GM18861 (cell line): Measurements from ENCODE around the gene TUBGCP2.
"Not testable (repeated sequence)": the region's sequence is repeated elsewhere in the genome, so short reads cannot be mapped to it uniquely, and the experiment has no call there.

Source experiments
- ATAC-seq: cut with Tn5 transposase; IDR thresholded peaks from one replicate; pipeline ENCODE4 v1.9.1; 2021; ENCODE audit not compliant: unreplicated experiment

The TUBGCP2 gene

DNA sequence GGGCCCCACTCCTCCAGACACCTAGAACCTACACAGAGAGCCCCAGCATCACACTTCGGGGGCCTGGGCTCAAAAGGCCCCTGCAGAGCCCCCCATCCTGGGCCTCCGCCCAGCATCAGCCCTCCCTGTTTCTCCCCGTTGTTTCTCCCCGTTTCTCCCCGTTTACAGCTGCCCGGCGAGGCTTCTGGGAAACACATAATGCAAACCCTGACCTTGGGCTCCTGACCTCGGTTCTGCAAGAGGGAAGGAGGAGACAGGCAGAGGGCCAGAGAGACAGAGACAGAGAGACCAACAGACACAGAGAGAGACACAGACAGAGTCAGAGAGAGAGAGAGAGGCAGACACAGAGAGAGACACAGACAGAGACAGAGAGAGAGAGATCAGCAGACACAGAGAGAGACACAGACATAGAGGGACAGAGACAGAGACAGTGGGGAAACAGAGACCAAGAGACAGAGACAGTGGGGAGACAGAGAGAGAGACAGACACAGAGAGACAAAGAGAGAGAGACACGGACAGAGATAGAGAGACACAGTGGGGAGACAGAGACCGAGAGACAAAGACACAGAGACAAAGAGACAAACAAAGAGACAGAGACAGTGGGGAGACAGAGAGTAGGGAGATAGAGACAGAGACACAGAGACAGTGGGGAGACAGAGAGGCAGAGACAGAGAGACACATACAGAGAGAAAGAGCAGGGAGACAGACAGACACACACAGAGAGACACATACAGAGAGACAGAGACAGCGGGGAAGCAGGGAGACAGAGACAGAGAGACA, 58.5 kb downstream of the TUBGCP2 start:
- ATAC-seq = no peak

DNA sequence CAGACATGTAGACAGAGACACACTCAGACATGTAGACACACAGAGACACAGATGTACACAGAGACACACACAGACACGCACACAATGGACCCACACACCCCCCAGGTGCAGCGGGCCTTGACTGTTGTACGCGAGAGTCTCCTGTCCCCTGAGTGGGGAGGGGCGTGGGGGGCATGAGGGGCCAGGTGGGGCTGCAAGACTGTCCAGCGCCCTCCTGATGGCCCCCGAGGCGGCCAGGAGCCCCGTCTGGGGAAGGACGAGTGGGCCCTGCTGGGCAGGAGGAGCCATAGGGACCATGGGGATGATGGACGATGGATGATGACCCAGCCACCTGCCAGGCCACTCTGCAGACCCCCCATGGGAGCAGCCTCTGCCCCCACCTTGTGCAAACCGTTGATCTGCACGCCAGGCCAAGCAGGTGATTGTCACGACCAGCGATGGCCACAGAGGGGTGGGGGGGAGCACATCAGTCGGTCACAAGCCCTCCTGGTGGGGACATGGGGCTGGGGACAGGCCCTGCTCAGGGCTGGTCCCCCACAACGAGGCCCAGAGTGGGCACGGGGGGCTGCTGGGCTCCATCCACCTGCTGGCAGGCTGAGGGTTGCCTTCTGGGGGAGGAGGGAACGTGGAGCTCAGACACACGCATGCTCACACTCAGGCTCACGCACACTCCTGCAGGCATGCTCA, 59.4 kb downstream of the TUBGCP2 start:
- ATAC-seq = no peak

DNA sequence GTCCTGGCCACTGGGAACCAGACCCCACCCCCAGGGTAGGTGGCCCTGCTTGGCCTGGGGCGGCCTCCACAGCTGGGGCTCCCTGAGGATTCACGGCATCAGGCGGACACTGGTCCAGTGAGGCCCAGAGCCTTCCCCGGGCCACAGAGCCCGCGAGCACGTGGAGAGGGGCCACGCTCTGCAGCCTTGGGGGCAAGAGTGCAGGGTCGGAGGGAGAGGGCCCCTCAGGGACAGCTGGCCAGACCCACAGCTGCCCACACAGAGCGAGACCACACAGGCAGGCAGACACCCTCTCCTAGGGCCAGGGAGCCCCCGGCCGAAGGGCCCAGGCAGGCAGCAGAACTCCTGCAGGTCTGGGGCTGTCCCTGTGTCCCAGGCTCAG, 60.3 kb downstream of the TUBGCP2 start:
- no peak for ATAC-seq

DNA sequence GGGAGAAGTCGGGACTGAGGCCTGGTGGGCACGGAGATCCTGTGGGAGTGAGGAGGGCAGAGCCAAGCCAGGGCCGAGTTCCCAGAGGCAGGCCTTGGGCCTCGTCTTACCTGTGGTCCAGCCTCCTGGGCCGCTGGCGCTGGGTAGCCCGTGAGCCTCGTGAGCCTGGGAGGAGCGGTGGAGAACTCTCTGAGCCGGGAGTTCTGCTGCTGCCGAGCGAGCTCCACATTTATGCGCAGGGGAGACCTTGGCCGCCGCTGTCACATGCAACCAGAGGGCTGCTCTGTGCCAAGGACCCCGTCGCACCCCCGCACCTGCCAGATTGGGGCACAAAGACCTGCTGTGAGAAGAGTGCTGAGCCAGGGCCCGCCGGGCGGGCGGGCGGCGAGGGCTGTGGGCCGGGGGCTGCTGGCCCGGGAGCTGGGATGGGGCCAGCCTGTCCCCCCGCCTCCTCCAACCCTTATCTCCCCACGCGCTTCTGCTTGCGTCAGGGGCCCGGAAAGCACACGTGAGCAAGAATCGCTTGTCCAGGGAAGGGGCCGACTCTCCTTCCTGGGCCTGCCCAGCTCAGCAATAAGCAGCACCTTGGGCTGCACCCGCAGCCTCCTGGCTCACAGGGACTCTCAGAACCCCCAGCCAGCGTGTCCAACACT, 60.9 kb downstream of the TUBGCP2 start:
- no peak for ATAC-seq

DNA sequence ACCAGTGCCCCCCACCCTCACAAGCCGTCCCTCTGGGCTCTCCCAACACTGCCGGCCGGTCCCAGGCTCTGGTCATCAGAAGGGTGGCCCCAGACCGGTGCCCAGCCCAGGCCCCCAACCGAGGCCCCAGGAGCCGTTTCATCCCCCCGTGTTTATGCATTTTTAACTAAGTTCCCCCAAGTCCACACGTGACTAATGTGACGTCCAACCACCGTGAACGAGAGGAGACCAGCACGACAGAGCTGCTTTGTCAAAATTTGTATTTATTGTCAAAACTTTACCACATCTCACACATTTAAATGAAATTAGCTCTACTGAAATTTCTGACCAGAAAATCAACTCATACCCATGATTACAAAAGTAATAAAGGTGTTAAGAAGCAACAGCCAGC, 62.4 kb downstream of the TUBGCP2 start:
- no peak for ATAC-seq

DNA sequence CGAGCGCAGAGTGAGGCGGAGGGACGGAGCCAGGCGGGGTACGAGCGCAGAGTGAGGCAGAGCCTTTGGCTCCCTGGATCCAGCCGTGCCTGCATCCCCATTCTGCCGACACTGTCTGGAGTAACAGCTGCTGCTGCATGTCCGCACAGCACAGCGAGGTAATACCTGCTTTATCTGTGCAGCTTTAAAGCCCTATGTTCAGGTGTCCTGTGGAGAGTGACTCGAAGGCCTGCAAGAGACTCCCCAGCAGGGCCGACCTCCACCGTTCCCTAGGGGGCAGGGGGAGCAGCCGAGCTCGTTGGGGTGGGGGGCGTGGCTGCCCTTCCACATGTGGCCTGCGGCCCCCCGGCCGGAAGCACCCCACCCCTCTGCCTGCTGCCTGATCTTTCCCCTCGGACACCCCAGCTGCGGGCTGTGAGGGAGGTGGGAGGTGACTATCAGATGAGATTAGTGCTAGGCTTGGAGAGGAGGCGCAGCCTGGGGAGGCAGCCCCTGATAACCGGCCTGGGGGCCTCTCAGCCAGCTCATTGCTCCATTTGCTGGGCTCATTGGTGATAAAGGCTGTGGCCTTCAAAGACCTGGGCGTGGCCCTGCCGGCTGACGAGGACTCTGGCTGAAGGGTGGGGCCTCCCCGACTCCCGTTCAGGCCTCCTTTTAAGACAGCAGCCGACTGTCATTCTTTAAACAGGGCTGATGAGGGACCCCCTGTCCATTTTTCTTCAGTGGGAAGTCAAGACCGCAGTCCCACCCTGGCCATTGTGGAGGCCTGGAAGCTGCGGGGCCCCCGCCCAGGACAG, 63.0 kb downstream of the TUBGCP2 start:
- no peak for ATAC-seq

DNA sequence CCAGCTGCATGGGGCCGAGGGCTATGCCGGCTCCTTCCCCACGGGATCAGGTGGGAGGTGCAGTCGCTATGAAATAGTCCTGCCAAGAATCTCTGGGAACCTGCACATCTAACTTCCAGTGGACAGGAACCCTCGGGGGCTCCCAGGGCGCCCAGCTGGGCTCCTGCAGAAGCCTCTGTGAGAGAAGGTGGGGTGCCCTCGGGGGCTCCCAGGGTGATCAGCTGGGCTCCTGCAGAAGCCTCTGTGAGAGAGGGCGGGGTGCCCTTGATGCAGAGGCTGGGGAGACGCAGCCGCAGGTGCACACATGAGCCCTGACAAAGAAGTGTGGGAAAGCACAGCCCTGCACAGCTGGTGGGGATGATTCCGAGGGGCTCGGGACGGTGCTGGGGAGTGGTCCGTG, 65.1 kb downstream of the TUBGCP2 start:
- ATAC-seq = no peak

DNA sequence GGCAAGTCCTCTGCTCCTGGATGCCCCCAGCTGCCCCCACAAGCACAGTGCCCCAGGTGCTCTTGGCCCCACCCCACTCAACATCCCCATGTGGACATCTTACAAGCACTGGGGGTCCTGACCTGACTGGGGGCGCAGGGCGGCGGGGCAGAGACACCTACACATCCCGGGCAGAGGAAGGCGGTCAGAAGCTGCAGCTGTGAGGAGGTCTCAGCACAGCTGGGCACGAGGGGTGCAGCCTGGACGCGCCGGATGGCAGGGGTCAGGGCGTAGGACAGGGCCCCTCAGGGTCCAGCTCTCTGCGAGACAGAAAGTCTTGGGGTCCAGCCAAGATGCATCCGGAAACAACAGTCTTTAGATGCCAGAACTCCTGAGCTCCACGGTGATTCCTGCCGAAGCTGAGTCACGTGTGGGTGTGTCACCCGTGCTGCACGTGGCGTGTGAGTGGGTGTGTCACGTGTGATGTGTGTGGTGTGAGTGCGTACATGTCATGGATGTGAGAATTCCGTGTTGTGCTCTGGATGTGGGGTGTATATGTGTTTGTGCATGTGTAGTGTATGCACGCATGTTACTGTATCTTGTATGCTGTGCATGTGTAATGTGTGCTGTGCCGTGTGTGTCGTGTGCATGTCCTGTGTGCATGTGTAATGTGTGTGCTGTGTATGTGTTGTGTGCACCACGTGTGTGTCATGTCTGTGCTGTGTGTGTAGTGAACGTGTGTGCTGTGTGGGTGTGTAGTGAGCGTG, 65.9 kb downstream of the TUBGCP2 start:
- no peak for ATAC-seq

DNA sequence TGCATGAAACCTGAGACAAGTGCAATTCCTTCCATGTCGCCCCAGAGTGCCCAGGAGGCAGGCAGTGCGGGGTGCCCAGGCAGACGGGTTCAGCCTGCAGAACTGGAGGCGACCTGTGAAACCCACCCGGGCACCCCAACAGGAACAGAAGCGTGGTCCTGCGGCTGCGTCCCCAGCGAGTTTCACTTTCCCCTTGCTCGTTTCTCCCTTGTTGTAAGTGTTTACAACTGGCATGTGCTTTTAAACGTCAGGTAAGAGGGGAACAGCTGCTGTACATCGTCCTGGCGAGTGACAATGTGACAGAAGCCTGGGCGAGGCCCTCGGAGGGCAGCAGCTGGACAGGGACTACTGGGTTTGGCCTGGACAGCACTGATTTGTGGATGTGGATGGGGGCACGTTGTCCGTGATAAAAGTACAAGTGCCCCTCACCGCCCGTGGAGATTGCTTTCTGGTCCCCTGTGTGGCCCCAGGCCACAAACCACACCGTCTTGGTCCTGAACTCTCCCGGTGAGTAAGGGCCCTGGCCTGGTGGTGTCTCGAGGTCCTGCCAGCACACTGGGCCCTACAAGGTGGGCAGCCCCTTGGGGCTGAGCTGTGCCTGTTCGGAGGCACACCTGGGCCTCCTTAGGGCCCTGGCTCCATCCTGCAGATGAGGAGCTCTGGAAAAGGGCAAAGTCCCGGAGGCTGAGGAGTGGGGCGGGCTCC, 67.0 kb downstream of the TUBGCP2 start:
- ATAC-seq = no peak

DNA sequence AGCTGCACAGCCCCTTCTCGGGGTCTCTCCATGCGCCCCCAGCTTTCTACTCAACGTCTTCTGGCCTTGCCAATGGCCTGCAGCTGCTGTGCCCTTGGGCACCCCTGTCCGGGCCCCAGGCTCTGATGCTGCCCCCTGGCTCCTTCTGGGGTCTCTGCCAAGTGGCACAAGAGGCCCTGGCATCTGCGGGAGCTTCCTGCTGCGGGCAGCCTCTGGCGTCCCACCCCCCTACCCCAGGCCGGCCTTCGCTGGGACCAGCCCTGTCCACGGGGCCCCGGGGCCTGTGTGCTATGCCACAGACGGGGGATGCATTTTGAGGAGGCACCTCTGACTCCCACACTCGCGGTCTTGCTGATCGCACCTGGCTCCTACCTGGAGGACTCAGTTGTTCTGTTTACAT, 68.7 kb downstream of the TUBGCP2 start:
- no peak for ATAC-seq

DNA sequence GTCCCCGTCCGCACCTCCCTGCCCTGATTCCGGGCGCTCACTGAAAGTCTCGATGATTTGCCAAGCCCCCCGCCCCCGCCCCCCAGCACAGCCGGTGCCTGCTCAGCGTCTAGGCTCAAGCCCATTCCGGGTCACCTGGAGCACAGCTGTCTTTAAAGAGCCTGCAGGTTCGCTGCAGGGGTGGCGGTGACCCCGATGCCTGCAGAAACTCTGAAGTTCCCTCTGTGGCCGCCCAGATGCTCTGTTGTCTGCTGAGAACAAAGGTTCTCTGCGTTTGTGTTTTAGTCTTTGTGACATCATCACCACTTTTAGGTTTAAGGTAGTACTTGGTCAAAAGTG, 70.2 kb downstream of the TUBGCP2 start:
- ATAC-seq = no peak

DNA sequence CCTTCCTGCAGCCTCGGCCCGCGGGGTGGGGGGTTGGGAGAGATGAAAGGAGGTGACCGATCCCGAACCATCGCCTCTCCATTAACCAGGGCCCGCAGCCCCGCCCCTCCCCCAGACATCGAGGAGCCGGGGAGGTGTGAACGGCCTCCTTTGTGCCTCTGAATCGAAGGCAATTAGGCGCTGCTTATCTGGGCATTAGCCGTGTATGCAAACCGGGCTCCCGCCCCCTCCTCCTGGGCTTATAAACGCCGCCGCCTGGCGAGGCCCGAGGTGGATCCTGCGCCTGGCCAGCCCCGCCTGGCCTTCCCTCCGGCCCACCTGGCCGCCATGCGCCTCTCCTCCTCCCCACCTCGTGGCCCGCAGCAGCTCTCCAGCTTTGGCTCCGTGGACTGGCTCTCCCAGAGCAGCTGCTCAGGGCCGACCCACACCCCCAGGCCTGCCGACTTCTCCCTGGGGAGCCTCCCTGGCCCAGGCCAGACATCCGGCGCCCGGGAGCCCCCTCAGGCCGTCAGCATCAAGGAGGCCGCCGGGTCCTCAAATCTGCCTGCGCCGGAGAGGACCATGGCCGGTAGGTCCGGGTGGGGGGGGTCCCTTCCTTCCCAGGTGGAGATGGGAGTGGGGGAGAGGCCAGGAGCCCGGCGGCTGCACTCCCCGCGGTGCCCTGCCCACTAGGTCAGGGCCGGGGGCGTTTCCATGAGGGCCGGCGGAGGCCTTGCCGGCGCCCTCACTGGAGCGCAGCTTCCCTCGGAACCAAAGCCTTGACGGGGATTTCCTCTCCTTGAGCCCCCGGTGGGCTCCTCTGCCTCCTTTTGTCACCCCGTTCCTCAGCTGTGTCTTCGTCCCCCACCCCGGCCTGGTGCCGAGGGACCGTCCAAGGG, 70.8 kb downstream of the TUBGCP2 start, which contains the start of gene VENTX:
Gene VENTX, plus strand, starts transcription at position 268 of the 878 bp plus-strand sequence. Its CDS starts 60 bp downstream, at position 328.
- no peak for ATAC-seq

DNA sequence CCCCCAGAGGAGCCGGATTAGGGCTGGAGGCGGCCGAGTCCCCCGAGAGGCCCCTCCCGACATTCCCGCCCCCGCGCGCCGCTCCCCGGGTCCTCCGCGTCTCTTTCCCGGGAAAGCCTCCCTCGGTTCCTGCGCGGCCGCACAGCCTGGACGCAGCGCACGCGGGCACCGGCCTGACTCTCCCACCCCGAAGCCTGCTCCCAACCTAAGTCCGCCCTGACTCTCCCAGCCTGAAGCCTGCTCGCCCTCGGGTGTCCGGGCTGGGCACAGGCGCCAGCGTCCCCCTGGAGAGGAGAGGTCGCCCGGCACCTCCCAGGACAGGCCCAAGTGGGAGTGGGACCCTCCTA, 71.5 kb downstream of the TUBGCP2 start:
- ATAC-seq = no peak

DNA sequence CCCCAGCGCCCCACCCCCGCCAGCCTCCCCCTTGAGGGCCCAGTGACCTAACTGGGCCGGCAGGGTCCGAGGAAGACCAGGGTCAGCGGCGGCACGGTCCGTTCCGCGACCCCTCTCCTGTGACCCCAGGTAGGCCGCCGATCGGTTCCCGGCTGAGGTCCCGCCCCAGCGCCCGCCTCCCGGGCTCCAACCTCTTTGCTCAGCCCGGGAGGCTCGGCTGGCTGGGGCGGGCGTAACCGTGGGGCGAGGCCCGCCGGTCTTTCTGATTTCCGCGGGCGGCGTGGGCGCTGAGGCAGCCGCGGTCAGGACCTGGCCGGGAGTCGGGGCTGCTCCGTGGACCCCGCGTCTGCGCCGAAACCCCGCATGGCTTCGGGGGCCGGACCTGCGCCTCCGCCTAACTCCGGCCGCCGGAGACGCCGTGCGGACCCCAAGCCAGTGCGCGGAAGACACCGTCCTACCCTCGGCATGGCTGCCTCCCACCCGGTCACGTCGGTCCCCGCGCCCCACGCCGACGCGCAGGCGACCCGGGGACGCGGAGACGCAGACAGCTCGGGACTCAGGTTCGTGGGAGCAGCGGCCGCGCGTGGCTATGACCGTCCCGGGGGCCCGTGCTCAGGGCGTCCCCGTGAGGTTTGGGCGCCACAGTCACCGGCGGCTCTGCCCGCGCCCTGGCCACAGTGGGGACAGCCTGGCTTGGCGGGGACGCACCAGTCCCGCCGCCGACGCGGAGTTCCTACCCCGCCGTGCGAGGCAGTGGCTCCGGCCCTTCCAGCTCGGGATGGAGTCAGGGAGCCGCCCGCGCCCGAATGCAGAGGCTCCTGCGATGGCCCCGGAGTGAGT, 72.1 kb downstream of the TUBGCP2 start:
- no peak for ATAC-seq

DNA sequence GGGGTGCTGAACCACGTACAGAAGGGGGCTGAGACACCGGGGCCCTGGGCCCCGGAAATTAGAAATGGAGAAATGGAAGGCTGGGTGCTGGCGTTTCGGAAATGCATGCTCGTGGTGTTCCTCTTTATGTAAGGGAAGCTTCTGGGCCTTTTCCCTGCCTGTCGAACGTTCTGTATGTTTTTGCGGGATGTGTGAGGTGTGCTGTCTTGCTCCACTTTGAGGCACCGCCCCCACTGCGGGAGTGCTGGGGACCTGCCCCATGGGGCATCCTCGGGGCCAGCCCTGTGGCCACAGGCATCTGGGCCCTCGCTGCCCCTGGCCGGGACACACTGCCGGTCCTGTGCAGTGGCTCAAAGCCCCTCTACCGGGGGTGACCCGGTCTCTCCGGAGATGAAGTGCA, 72.7 kb downstream of the TUBGCP2 start:
- ATAC-seq = no peak

DNA sequence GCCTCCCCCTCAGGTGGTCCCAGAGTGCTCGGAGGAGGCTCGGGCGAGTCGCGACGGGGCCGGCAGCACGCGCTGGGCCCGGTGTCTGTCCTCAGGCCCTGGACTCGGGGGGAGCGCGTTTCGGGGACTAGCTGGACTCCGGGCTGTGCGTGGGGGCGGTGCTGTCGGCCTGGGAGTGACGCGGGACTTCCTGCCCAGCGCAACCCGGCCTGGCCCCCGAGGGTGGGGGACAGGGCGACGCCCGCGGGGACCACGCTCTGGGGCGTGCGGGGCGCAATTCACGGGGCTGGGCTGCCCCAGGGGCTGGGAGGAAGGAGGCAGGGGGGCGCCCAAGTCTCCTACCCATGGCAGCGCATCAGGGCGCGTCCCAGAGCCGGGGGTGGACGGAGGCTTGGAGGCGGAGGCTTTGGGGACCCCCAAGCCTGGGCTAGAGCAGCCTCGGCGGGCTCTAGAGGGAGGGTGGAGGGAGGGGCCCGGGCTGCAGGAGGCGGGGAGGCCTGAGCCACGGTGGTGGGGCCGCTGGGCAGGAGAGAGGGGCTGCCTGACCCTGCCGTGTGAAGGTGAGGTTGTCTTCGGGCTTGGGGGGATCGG, 73.3 kb downstream of the TUBGCP2 start:
- no peak for ATAC-seq

DNA sequence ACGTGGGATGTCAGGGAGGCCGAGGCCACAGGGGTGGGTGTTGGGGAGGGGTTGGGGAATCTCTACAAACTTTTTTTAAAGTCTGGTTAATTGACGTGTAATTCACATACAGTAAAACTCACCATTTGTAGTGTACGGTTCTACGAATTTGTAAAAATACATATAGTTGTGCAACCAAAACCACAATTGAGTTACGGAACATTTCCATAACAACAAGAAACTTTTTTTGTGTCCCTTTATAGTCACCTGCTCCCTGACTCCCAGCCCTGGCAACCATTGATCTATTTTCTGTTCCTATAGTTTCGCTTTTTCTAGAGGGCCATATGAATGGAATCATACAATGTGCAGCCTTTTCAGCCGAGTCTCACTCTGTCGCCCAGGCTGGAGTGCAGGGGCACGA, 73.9 kb downstream of the TUBGCP2 start:
- not testable (repeated sequence) for ATAC-seq
